Activated gamma-delta T cell treated with anti-CD3 and anti-CD28 coated beads, Interleukin-2, amount 50 U/mL, for 16 hours (primary cell): ENCODE measurements around the gene ZNF365.

ENCODE experiments used
- DNase-seq: peaks from one replicate; pipeline ENCODE4 v3.0.0-alpha.2; 2020; ENCODE audit warnings: low read depth

The ZNF365 gene

DNA sequence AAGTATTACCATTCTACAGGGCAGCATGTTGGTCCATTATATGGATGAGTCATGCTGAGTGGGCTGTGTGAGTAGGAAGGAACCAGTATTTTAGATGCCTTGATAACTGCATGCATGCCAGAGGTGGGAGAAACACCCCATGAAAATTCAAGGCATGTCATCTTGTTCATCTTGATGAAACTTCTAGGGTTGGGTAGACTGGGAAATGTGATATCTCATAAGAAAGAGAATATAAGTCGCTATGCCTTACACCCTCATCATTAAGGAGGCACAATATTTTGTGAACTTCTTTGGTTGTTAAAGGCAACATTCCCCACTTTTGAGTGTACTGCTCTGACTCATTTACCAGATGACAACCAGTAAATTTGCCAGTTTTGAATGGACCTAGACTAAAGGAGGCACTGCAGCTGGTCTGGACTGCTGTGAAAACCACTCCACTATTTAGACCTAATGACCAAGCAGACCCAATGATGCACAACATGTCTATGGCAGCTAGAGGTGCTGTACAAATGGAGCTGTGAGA is 48.0 kb downstream of the ZNF365 start:
- DNase-seq = no peak

DNA sequence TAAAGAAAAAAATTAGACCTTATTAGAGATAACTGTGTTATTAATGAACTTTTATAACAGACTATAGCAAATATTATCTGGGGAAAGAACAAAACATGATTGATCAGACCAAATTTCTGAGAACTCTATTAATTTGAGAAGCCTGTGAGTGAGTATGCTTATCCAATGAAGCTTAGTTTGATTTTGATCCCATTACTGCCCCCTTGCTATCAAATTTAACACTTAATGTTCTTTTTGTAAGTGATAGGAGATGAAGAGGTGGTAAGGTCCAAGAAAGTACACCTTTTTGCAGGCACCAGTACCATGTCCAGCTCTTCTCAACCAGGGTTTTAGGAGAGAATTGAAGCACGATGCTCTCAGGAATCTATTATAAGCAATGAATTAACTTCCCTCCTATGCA is 49.9 kb downstream of the ZNF365 start:
- no peak for DNase-seq

DNA sequence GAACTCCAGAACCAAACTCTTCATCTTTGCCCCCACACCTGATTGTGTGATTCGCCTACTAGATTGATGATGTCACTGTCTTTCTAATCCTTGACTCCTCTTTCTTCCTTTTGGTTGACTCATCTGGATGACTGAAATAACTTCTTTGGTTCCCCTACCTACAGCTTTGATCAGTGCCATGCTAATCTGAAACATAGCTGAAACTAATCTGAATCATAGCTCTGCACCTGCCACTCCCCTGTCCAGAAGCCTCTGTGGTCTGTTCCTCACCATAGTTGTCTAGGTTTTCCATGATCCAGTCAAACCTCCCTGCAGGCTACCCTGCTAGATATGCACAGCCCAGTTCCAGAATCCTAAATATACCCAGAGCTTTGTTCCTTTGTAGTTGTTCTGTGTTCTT is 51.9 kb downstream of the ZNF365 start:
- no peak for DNase-seq

DNA sequence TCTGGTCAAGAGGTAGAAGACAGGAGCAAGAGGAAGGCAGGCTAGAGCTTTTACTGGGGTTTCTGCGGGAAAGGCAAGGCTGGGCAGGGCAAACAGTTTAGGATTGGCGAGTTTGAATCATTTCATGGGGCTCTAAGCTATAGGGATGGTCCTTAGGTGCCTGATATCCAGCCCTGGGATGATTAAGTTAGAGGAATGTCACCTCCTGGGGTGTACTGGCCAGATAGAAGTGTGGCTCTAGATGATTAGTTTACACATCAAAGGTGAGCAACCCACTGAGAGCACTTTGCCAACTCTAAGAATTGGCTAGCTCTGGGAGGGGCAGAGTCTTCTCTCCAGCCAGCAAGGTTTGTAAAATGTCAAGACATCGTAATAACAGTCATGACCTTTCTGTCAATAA is 52.4 kb downstream of the ZNF365 start:
- no peak for DNase-seq

DNA sequence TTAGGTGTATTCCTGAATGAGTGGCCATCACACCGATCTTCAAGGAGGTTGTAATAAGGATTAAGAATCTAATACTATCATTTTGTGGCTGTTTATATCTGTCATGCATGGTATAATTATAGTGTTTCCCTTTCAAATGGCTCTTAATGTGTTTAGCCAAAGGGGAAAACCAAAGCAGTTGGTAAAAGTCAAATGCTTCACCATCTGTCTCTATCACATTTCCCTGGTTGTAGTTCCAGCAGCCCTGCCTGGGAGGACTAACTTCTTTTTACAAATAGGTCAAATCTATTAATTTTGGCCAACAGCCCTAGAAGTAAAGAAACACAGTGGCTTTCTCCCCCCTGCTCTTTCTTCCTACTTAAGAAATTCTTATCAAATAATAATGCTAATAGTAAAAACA is 56.7 kb downstream of the ZNF365 start:
- DNase-seq = no peak

DNA sequence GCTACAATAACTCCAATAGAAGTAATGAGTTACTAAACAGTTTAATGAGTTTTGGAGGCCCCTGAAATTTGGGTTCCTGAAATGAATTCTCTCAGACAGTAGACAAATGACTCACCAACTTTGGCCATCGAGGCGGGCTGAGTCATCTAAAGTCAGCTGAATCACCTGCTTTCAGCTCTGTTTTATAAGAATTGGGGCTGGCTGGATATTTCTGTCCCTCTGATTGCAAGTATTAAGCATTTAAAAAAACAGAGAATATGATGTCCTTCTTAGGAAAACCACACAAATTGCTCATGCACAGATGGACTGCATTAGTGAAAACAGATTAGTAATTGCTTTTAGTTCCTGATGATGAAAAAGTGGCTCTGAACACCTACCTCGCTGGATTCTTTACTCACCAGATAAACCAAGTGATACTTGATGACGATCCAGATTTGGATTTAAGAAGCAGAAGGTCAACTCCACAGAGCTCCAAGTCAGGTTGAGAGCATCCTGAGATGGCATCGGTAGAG is 59.1 kb downstream of the ZNF365 start:
- DNase-seq = peak; percentile 34

DNA sequence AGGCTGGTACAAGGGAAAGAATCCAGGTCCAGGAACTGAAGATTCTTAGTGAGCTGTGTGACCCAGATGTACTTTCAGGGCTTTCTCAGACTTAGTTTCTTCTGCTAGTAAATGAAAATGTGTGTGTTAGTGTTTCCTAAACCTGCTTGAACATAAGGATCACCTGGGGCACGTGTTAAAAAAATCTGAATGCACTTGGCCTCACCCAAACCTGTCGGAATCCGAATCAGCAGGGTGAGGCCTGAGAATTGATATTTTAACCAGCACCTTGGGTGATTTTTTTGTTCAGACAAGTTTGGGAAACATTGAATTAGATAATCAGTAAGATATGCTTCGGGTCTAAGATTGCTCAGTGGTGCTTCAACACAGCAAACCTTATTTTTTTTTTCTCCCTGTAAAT is 59.7 kb downstream of the ZNF365 start:
- DNase-seq = no peak

DNA sequence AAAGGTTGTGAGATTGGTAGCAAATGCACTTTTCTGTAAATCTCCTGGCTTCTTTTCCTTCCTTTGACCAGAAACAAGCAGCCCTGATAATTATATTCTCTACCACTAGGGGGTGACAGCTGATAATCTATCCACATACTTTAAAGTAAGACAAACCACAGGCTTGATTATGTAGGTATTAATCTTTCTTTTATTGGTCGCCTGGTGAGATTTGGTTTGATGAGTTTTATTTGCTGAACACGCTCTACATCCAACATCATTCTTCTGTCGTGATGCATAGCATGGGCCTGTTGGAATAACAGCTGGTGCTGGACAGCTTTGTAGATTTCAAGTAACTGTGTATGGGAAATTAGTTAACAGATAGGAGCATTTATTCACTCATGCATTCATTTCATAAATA is 63.5 kb downstream of the ZNF365 start:
- DNase-seq = no peak

DNA sequence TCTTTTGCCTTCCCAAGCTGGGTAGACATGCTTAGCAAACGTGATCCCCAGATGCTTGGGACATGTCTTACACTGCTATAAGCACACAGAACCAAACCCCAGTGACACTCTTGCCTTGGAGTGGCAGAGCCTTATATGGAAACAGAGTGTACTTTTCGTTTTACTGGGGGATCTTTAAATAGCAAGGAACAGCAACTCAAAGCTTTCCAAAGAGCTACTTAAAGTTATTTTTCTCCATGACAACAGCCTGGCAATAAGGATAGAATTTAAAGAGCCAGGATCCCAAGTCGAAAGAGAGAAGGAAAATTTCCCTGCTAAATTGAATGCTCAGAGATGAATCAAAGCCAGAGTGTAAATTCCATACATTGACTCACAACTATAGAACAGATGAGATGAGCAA is 67.8 kb downstream of the ZNF365 start:
- no peak for DNase-seq

DNA sequence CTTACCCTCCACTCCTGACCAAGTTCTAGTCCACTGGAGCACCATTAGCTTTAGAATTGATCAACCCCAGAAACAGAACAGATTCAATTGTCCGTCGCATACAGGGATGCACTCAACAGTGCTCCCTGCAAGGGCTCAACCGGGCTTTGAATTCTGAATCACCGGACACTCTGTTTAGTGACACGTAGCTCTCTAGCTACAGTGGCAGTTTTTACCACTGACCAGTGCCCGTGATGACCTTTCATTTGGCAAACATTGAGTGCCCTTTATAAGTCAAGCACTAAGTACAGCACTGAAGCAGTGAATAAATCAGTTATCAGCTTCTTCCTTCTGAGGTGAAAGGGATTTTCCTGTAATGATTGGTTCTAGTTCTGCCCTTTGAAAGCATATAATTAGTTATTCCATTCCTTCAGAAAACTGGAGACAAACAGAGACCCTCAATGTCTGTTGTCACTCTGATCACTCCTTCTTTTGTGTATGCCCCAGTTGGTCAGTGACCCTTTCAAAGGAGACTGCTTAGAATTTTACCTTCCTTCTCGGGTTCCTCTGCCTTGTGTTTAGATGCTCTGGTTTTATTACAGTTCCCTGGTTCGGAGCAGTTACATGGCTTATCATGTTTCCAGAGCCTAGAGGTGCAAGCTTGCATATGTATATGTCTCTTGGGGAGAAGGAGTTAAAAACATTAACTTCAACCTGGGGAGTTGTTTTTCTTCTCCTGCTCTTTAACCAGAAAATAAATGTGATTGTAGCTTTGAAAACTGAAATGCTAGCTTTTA is 68.9 kb downstream of the ZNF365 start:
- DNase-seq = no peak

DNA sequence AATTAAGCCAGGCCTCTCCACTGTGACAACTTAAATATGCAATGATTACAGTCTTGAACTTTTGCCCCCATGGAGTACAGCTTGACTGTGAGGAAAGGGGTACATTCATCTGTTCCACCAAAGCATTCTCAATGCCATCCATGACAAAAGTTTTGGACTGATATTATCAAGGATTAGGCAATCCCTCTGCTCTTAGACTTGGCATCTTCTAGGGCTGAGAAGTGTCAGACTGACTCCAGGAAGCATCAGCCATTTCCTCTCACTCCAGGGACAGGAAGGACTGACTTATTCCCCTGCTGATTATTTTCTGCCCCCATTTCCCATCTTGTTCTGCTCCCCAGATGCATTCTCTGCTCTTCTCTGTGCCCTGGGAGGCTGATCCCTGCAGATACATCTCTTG is 69.7 kb downstream of the ZNF365 start:
- DNase-seq = no peak

DNA sequence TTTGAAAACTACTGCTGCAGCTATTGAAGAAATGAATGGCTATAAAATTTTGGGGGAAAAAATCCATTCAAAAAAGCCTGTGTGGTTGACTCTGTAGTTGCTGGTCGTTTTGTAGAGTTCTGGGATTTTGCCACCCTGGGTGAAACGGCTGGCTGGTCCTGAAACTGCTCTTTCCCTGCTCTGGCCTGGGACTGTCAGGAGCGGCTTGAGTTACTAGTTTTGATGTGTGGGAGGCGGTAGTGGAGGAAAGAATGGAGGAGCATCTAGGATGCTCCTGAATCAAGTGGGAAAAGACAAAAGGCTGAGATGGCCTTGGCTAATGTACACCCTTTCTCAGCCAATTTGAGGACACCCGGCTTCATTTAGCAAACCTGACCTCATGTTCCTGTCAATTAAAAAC is 72.5 kb downstream of the ZNF365 start:
- DNase-seq = no peak

DNA sequence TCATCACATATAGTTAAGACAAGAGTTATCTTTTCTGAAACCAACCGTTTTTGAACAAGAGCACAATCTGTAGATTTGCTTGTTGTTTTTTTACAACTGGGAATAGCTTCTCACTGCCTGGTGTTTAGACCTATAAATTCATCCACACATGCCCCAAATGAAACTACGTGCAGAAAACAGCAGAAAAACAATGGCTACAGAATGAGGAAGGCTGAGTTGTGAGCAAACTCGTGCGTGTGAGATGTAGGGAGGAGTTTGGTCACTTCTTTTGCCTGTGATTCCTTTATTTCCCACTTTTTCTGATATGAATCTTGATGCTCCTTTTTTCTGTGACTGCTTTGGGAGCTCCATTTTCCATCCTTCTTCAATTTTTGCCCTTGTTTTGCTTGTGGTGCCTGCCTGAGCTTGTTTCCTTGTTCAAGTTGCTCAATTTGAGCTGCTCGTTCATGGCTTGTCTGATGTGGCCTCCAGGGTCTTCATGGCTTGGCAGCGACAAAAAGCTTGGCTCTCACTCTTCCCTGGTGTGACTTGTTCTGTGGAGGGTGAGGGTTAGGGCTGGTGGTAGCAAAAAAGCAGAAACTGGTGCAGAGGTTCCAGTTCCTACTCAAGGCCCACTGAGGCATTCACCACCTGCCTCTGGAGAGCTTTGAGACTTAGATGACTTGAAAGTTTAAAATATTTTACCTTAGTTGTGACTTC is 76.9 kb downstream of the ZNF365 start:
- no peak for DNase-seq

DNA sequence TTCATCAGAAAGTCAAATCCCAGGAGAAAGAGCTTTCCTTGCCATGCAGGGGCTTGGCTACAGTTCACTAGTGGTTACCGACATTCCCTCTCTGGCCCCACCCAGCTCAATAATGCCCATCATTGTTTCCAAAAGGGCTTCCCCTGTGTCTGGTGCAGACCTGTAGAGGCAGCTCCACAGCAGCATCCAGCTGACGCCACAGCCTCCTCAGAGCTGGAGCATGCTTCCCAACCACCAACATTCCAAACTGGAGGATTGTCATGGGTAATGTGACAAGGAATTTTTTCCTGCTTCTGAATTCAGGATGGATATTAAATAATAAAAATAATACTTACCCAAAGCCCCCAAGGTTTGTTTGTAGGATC is 77.4 kb downstream of the ZNF365 start:
- DNase-seq = no peak
